ENCODE results near the gene KIAA1671. TPM values are rescaled to one million over a fixed set of nuclear protein-coding genes. Genes with fewer than 3 reads are reported as not detected.

The KIAA1671 gene
- total RNA-seq, 1 donor from 2014 or later = 40.7 TPM

DNA sequence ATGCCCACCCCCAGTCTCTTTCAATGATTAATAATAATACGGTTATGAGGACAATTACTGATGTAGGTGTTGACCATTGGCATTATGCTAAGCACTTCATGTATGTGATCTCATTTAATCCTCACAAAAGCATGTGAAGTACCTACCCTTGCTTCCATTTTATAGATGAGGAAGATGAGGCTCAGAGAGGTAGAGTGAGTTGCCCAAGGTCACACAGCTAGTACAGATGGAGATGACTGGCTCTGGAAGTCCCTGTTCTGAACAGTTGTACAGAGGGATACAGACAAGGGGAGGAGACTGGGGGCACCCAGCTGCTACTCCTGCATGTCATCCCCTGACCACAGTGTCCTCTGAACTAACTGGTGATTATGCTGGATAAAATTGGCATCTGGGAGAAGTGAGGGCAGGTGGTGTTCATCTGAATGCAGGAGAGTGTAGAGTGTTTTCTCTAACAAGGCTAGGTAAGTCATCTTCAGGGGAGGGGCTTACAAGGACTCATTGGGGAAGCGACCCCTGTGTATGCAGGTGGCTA, 43.2 kb downstream of the KIAA1671 start:
- Histone ChIP-seq H3K4me1 (peaks cover 21% of the 10 kb centered on the region), H3K4me3 (no peak overlapping the region), H3K27ac (no peak overlapping the region), H3K27me3 (ENCODE audit: low read depth) (no peaks in the 10 kb centered on the region), H3K9me3 (no peaks in the 10 kb centered on the region), H3K36me3 (no peaks in the 10 kb centered on the region)
- ATAC-seq (no peak), DNase-seq (no peak)
- intact Hi-C loops (cut with DNase I) = no loop called here
- TF ChIP-seq, protein P1, sequence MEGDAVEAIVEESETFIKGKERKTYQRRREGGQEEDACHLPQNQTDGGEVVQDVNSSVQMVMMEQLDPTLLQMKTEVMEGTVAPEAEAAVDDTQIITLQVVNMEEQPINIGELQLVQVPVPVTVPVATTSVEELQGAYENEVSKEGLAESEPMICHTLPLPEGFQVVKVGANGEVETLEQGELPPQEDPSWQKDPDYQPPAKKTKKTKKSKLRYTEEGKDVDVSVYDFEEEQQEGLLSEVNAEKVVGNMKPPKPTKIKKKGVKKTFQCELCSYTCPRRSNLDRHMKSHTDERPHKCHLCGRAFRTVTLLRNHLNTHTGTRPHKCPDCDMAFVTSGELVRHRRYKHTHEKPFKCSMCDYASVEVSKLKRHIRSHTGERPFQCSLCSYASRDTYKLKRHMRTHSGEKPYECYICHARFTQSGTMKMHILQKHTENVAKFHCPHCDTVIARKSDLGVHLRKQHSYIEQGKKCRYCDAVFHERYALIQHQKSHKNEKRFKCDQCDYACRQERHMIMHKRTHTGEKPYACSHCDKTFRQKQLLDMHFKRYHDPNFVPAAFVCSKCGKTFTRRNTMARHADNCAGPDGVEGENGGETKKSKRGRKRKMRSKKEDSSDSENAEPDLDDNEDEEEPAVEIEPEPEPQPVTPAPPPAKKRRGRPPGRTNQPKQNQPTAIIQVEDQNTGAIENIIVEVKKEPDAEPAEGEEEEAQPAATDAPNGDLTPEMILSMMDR (IDR thresholded peaks at IDR 0.05) = no peak

DNA sequence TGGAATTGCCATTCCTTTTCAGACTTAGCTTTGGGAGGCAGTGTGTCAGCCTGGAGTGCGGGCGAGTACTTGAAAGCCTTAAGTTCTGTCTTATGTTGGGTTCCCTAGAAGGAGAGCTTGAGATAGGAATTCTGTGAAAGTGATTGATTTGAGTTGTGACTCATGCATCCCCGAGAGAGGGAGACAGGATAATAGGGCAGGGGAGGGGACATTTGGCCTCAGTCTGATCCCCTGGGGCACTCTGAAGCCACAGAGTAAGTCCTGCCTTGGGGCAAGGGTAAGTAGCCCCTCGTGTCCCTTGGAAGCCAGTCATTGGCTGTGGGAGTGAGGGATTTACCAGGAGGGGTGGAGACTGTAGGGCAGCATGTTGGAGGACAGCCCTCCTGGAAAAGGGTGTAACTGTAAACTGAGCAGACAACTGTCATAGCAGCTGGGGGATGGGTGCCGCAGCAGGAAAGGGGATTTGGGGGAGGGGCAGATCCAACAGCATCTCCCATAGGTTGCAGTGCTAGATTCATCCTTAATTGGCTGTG, 44.0 kb downstream of the KIAA1671 start:
- ATAC-seq (peak in 1 of 2 donors; percentile 31), DNase-seq (no peak)
- TF ChIP-seq, protein P1 (IDR thresholded peaks at IDR 0.05) = no peak
- peak overlapping the region; percentile 53 for H3K27ac ChIP-seq
- H3K4me3 ChIP-seq = no peak overlapping the region
- no peaks in the 10 kb centered on the region for H3K27me3 ChIP-seq (ENCODE audit: low read depth)
- H3K4me1 ChIP-seq = peaks cover 18% of the 10 kb centered on the region
- no peaks in the 10 kb centered on the region for H3K9me3 ChIP-seq
- H3K36me3 ChIP-seq = no peaks in the 10 kb centered on the region
- intact Hi-C loops (cut with DNase I) = no loop called here

DNA sequence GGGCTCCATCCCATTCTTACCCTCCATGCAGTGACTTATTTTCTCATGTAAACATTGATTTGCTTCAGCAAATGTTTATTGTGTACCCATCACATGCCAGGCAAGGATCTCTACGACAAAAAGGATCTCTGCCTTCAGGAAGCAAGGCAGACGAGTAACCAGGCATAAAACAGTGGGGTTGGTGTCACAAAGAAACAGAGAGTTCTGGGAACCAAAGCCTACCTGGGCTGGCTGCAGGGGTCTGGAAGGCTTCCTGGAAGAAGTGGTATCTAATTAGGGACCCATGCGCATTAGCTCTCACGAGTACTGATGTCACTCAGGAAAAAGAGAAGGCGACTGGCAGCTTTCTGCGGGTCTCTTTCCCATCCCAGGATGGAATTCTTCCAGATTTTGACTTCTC, 44.5 kb downstream of the KIAA1671 start:
- H3K27ac ChIP-seq = peak overlapping the region; percentile 46
- no peak overlapping the region for H3K4me3 ChIP-seq
- TF ChIP-seq, protein P1 (IDR thresholded peaks at IDR 0.05) = no peak
- H3K9me3 ChIP-seq = no peaks in the 10 kb centered on the region
- H3K4me1 ChIP-seq = peaks cover 19% of the 10 kb centered on the region
- H3K36me3 ChIP-seq = no peaks in the 10 kb centered on the region
- ATAC-seq = no peak
- no peak for DNase-seq
- intact Hi-C loops (cut with DNase I) = no loop called here
- H3K27me3 ChIP-seq (ENCODE audit: low read depth) = no peaks in the 10 kb centered on the region

DNA sequence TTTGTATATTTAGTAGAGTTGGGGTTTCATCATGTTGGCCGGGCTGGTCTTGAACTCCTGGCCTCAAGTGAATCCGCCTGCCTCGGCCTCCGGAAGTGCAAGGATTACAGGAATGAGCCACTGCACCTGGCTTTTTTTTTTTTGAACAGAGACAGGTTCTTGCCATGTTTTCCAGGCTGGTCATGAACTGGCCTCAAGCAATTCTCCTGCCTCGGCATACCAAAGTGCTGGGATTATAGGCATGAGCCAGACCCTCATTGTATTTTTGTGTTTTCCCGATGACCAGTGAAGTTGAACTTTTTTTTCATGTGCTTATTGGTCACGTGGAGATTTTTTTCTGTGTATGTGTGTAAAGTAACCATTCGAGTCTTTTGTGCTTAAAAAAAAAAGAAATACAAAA, 48.2 kb downstream of the KIAA1671 start:
- no peaks in the 10 kb centered on the region for H3K9me3 ChIP-seq
- no peak overlapping the region for H3K4me3 ChIP-seq
- no peak overlapping the region for H3K27ac ChIP-seq
- peaks cover 24% of the 10 kb centered on the region for H3K4me1 ChIP-seq
- intact Hi-C loops (cut with DNase I) = no loop called here
- ATAC-seq = no peak
- TF ChIP-seq, protein P1 (IDR thresholded peaks at IDR 0.05) = no peak
- no peaks in the 10 kb centered on the region for H3K36me3 ChIP-seq
- no peak for DNase-seq
- H3K27me3 ChIP-seq (ENCODE audit: low read depth) = no peaks in the 10 kb centered on the region

DNA sequence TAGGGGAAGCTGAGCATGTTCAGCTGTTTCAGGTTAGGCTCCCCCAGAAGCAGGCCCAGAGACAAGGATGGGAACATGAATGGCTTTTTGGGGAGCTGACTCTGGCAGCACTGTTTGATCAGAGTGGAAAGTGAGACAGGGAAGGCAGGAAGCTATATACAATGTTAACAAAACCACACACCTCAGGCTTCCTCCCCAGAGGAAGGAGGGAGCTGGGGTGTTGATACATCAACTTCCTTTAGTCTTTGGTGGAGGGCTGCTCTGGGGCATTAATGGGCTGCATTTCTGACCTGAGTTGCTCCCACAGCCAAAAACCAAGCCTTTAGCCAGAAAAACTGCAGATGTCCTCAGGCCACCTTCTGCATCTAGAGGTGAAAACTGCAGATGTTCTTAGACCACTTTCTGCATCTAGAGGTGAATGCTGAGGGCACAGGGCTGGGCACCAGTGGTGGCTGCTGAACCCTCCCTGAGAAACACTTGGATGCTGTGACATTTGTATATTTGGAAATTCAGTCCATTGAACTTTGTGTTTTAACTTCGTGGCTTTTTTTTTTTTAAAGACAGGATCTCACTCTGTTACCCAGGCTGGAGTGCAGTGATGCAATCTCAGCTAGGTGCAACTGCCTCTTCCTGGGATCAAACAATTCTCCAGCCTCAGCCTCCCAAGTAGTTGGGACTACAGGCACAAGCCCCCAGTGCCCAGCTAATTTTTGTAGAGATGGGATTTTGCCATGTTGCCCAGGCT, 49.9 kb downstream of the KIAA1671 start:
- TF ChIP-seq, protein P1 (IDR thresholded peaks at IDR 0.05) = no peak
- Histone ChIP-seq H3K4me1 (peaks cover 9% of the 10 kb centered on the region), H3K4me3 (no peak overlapping the region), H3K27ac (peak overlapping the region; percentile 31), H3K36me3 (no peaks in the 10 kb centered on the region), H3K9me3 (no peaks in the 10 kb centered on the region), H3K27me3 (ENCODE audit: low read depth) (no peaks in the 10 kb centered on the region)
- no peak for ATAC-seq
- intact Hi-C loops (cut with DNase I) = no loop called here
- no peak for DNase-seq

Measured in lower lobe of right lung (tissue), 2 donors.